ENCODE measurements around the gene LPXN.

DNA sequence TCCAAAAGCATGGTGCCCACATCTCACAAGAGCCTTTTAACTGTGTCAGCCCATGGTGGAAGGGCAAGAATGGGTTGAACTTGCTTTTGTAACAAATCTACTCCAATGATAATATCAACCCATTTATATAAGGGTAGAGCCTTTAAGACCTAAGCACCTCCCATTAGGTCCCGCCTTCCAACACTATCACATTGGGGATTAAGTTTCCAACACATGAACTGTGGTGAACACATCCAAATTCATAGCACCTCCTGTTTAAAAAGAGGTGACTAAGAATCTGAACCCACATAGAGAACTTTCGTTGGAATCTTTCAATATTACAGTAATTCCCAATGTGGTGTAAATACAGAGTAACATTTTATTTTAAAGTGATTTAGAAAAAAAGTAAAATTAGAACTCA, 37.6 kb upstream of the LPXN start:
- TF ChIP-seq, protein P1, sequence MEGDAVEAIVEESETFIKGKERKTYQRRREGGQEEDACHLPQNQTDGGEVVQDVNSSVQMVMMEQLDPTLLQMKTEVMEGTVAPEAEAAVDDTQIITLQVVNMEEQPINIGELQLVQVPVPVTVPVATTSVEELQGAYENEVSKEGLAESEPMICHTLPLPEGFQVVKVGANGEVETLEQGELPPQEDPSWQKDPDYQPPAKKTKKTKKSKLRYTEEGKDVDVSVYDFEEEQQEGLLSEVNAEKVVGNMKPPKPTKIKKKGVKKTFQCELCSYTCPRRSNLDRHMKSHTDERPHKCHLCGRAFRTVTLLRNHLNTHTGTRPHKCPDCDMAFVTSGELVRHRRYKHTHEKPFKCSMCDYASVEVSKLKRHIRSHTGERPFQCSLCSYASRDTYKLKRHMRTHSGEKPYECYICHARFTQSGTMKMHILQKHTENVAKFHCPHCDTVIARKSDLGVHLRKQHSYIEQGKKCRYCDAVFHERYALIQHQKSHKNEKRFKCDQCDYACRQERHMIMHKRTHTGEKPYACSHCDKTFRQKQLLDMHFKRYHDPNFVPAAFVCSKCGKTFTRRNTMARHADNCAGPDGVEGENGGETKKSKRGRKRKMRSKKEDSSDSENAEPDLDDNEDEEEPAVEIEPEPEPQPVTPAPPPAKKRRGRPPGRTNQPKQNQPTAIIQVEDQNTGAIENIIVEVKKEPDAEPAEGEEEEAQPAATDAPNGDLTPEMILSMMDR (conservative IDR thresholded peaks at IDR 0.05): no peak
- TF ChIP-seq EZH2 (IDR thresholded peaks at IDR 0.05; ENCODE audit: low read depth): no peak

All from PC-9 (cell line).